IMR-90 (cell line): ENCODE measurements around the gene BPIFB2. TPM values are rescaled to one million over a fixed set of nuclear protein-coding genes. Genes with fewer than 3 reads are reported as not detected.

ENCODE experiments used
- ATAC-seq: fragments of 200-7000 bp; cut with Tn5 transposase; 2 replicates; pipeline ENCODE4 v1.9.1; 2020; ENCODE audit warnings: low read depth, mild to moderate bottlenecking, moderate library complexity
- BruUV-seq: library from RNA; stranded (reverse); fragments of 400-500 nt; replicated peaks from 2 replicates; lab custom pipeline; 2021; lab: Mats Ljungman, UMichigan
- CTCF ChIA-PET: fragments of 300-600 bp; formaldehyde crosslinking; extraction: SDS; loops from one replicate; lab custom pipeline; 2021; ENCODE audit warnings: antibody characterized with exemption; lab: Yijun Ruan, JAX
- POLR2A ChIA-PET: fragments of 300-600 bp; sonication (Branson Sonifier 250); formaldehyde crosslinking; loops from one replicate; lab custom pipeline; 2022; ENCODE audit warnings: antibody characterized with exemption; ENCODE audit not compliant: unreplicated experiment; lab: Charles Lee
- DNase-seq: peaks from one replicate; pipeline ENCODE4 v3.0.0; 2013
- H2AFZ ChIP-seq: replicated peaks from 2 replicates; pipeline ENCODE3; 2013; ENCODE audit warnings: low read length, mild to moderate bottlenecking; ENCODE audit not compliant: poor library complexity
- H2AK5ac ChIP-seq: 2 replicates; pipeline ENCODE4 v1.6.1; 2013; ENCODE audit warnings: low read depth, low read length, inconsistent platforms
- H2AK9ac ChIP-seq: replicated peaks from 2 replicates; pipeline ENCODE3; 2013; ENCODE audit warnings: mild to moderate bottlenecking, low read depth, low read length, moderate library complexity; ENCODE audit not compliant: poor library complexity
- H2BK120ac ChIP-seq: 2 replicates; pipeline ENCODE4 v1.6.1; 2013; ENCODE audit warnings: low read depth, low read length, inconsistent platforms
- H2BK15ac ChIP-seq: 3 replicates; pipeline ENCODE4 v1.6.1; 2013; ENCODE audit warnings: low read depth, low read length, inconsistent platforms
- H2BK20ac ChIP-seq: 2 replicates; pipeline ENCODE4 v1.6.1; 2013; ENCODE audit warnings: low read depth, mild to moderate bottlenecking, inconsistent platforms, low read length, moderate library complexity
- H2BK5ac ChIP-seq: 2 replicates; pipeline ENCODE4 v1.6.1; 2013; ENCODE audit warnings: mild to moderate bottlenecking, low read depth, low read length, inconsistent platforms; ENCODE audit not compliant: poor library complexity, severe bottlenecking
- H3K14ac ChIP-seq: replicated peaks from 2 replicates; pipeline ENCODE4 v1.6.1; 2013; ENCODE audit warnings: low read depth, low read length, inconsistent platforms
- H3K18ac ChIP-seq: 2 replicates; pipeline ENCODE4 v1.6.1; 2013; ENCODE audit warnings: low read depth, low read length, control low read depth
- H3K23ac ChIP-seq: 2 replicates; pipeline ENCODE4 v1.6.1; 2013; ENCODE audit warnings: low read depth, low read length, inconsistent platforms
- H3K27ac ChIP-seq: 2 replicates; pipeline ENCODE4 v1.5.1; 2013; ENCODE audit warnings: mild to moderate bottlenecking, control low read depth, low read length; ENCODE audit not compliant: insufficient read depth
- H3K27me3 ChIP-seq: 2 replicates; pipeline ENCODE4 v1.6.1; 2013; ENCODE audit warnings: low read length; ENCODE audit not compliant: control insufficient read depth, insufficient read depth
- H3K36me3 ChIP-seq: 2 replicates; pipeline ENCODE4 v1.6.1; 2013; ENCODE audit warnings: low read length, mixed read lengths; ENCODE audit not compliant: control insufficient read depth, insufficient read depth
- H3K4ac ChIP-seq: 2 replicates; pipeline ENCODE4 v1.6.1; 2013; ENCODE audit warnings: low read depth, low read length, inconsistent platforms
- H3K4me1 ChIP-seq: 2 replicates; pipeline ENCODE4 v1.6.1; 2013; ENCODE audit warnings: low read length, mixed read lengths; ENCODE audit not compliant: control insufficient read depth, insufficient read depth
- H3K4me2 ChIP-seq: 2 replicates; pipeline ENCODE4 v1.6.1; 2013; ENCODE audit warnings: low read depth, mild to moderate bottlenecking, control low read depth, low read length, moderate library complexity
- H3K4me3 ChIP-seq: 2 replicates; pipeline ENCODE4 v1.5.1; 2013; ENCODE audit warnings: low read depth, mild to moderate bottlenecking, control low read depth, low read length, moderate library complexity; ENCODE audit not compliant: insufficient read depth
- H3K56ac ChIP-seq: 2 replicates; pipeline ENCODE4 v1.6.1; 2013; ENCODE audit warnings: low read length, inconsistent platforms; ENCODE audit not compliant: insufficient read depth; ENCODE audit errors: extremely low read depth
- H3K79me1 ChIP-seq, 2 experiments: 2 replicates each; pipeline ENCODE4 v1.6.1; 2013; ENCODE audit warnings: low read length in 2 of 2, inconsistent platforms in 1 of 2, low read depth in 1 of 2
- H3K9ac ChIP-seq: 2 replicates; pipeline ENCODE4 v1.6.1; 2013; ENCODE audit warnings: low read depth, low read length, control low read depth
- H3K9me1 ChIP-seq: 2 replicates; pipeline ENCODE4 v1.6.1; 2013; ENCODE audit warnings: low read length, inconsistent platforms; ENCODE audit not compliant: insufficient read depth
- H3K9me3 ChIP-seq: 2 replicates; pipeline ENCODE4 v1.6.1; 2013; ENCODE audit warnings: low read length; ENCODE audit not compliant: control insufficient read depth, insufficient read depth
- H4K20me1 ChIP-seq: 2 replicates; pipeline ENCODE4 v1.6.1; 2013; ENCODE audit warnings: low read length, inconsistent platforms; ENCODE audit not compliant: insufficient read depth
- H4K5ac ChIP-seq: 2 replicates; pipeline ENCODE4 v1.6.1; 2013; ENCODE audit warnings: mild to moderate bottlenecking, low read depth, low read length, control low read depth
- H4K8ac ChIP-seq, 2 experiments: 2 replicates each; pipeline ENCODE4 v1.6.1; 2013; ENCODE audit warnings: low read depth in 2 of 2, low read length in 2 of 2, control low read depth in 1 of 2, inconsistent platforms in 1 of 2
- H4K91ac ChIP-seq: 2 replicates; pipeline ENCODE4 v1.6.1; 2013; ENCODE audit warnings: low read depth, low read length, inconsistent platforms; ENCODE audit not compliant: insufficient read depth
- ELK1 ChIP-seq: fragments of 150-350 bp; IDR thresholded peaks from 2 replicates; pipeline ENCODE4 v1.6.1; 2016; ENCODE audit warnings: low read depth, mild to moderate bottlenecking, low read length, moderate library complexity, borderline replicate concordance
- NFE2L2 ChIP-seq: fragments of 150-350 bp; IDR thresholded peaks from 2 replicates; pipeline ENCODE4 v1.6.1; 2016; ENCODE audit warnings: low read depth, mild to moderate bottlenecking, low read length
- POLR2A ChIP-seq: IDR thresholded peaks from 2 replicates; pipeline ENCODE4 v1.6.1; 2012; ENCODE audit warnings: mild to moderate bottlenecking, low read depth, low read length
- RAD21 ChIP-seq: IDR thresholded peaks from 2 replicates; pipeline ENCODE4 v1.6.1; 2012; ENCODE audit warnings: low read length, improper control_type of control experiment
- RCOR1 ChIP-seq: IDR thresholded peaks from 2 replicates; pipeline ENCODE4 v1.6.1; 2012; ENCODE audit warnings: mild to moderate bottlenecking, low read length, improper control_type of control experiment; ENCODE audit not compliant: insufficient replicate concordance
- RFX5 ChIP-seq: IDR thresholded peaks from 2 replicates; pipeline ENCODE4 v1.8.0; 2012; ENCODE audit warnings: low read depth, mild to moderate bottlenecking, low read length, moderate library complexity
- WGBS, 2 experiments: methylation state at CpG; one replicate each; pipeline versions ENCODE4 v1.1.5 to v1.1.7; 2013; ENCODE audit warnings: missing lambda C conversion rate in 2 of 2; ENCODE audit not compliant: insufficient read length in 1 of 2; ENCODE audit errors: extremely low coverage in 2 of 2; 5-methylcytosine and 5-hydroxymethylcytosine counted together
- dilution Hi-C: fragments of 300-500 bp; cut with HindIII; formaldehyde crosslinking; loops from one replicate; pipeline ENCODE4 v1.14.3; 2018; ENCODE audit warnings: low sequenced_read_pairs; ENCODE audit not compliant: unreplicated experiment
- in situ Hi-C: fragments of 300-500 bp; cut with MboI; formaldehyde crosslinking; loops from 3 replicates; pipeline ENCODE4 v1.14.3; 2019; ENCODE audit warnings: low sequenced_read_pairs, inconsistent platforms, mixed read lengths
- intact Hi-C: fragments of 100-400 bp; cut with micrococcal nuclease; formaldehyde crosslinking; loops from 2 replicates; pipeline ENCODE4 v1.10.0; 2022
- polyA plus RNA-seq, 3 experiments: library from polyadenylated mRNA; depleted of rRNA; stranded (reverse); fragments of >200 nt; gene quantifications; 2 replicates each; pipeline ENCODE4 v1.2.3, GENCODE V29; 2012; ENCODE audit warnings: low replicate concordance in 1 of 3
- total RNA-seq: library from RNA; depleted of rRNA; stranded (reverse); fragments of >200 nt; gene quantifications from 2 replicates; pipeline ENCODE4 v1.2.3, GENCODE V29; 2012
- TF ChIP-seq, protein P1 (sequence below): fragments of 150-350 bp; IDR thresholded peaks from 2 replicates; pipeline ENCODE4 v1.6.1; 2017; ENCODE audit warnings: mild to moderate bottlenecking, antibody characterized with exemption, low read length, low read depth

BPIFB2 gene
- total and polyA plus RNA-seq, 2 of the 4 experiments (the other 2 are of a cell fraction) = not detected

DNA sequence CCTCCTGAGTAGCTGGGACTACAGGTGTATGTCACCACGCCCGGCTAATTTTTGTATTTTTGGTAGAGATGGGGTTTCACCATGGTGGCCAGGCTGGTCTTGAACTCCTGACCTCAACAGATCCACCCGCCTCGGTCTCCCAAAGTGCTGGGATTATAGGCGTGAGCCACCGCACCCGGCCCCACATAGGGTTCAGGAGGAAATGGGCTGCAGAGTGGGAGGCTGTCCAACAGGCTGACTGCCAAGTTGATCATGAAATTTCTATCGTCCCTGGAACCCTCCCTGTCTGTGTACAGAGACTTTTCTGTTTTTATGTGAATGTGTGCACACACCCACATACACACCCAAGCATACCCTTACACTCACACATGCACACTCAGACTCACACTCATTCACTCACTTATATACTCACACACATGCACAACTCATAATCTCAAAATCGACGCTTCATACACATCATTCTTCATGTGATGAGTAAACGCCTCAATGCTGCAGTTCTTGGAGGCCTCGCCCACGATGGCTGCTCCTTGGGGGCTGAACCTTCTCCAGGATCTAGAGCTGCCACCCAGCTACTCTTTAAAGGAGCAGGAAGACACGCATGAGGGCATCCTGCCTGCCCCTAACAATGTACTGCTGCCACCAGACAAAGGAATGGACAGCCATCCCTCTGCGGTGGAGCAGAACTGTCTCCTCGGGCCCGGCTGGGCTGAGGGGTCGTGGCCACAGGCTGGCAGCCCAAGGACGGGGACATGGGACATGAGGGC lies 38.8 kb upstream of the BPIFB2 start:
- Histone ChIP-seq H2BK120ac (no peak overlapping the region), H3K14ac (no peak overlapping the region), H4K91ac (no peak overlapping the region), H2AK9ac (no peak overlapping the region), H3K4ac (no peak overlapping the region), H2AK5ac (no peak overlapping the region), H3K36me3 (no peaks in the 10 kb centered on the region), H3K9me3 (no peaks in the 10 kb centered on the region), H4K5ac (no peak overlapping the region), H3K27ac (no peak overlapping the region), H3K4me1 (no peaks in the 10 kb centered on the region), H2BK15ac (no peak overlapping the region), H3K4me3 (no peak overlapping the region), H3K56ac (no peak overlapping the region), H4K20me1 (no peaks in the 10 kb centered on the region), H2BK20ac (no peak overlapping the region), H3K23ac (no peak overlapping the region), H3K4me2 (no peak overlapping the region), H3K79me1 (no peaks in the 10 kb centered on the region), H3K9ac (no peak overlapping the region), H3K27me3 (peaks cover 14% of the 10 kb centered on the region), H3K9me1 (no peaks in the 10 kb centered on the region), H3K18ac (no peak overlapping the region), H2AFZ (no peak overlapping the region), H4K8ac (no peak overlapping the region), H2BK5ac (no peak overlapping the region)
- BruUV-seq = no TSS peak
- CTCF ChIA-PET = no interaction called here
- TF ChIP-seq RCOR1 = no peak
- no peak for TF ChIP-seq POLR2A
- TF ChIP-seq NFE2L2 = no peak
- TF ChIP-seq RAD21 = no peak
- TF ChIP-seq, protein P1, sequence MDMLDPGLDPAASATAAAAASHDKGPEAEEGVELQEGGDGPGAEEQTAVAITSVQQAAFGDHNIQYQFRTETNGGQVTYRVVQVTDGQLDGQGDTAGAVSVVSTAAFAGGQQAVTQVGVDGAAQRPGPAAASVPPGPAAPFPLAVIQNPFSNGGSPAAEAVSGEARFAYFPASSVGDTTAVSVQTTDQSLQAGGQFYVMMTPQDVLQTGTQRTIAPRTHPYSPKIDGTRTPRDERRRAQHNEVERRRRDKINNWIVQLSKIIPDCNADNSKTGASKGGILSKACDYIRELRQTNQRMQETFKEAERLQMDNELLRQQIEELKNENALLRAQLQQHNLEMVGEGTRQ = no peak
- no peak for TF ChIP-seq RFX5
- no peak for TF ChIP-seq ELK1
- WGBS, 2 experiments = 8% methylated on average over 5 of the region's 19 CpGs; no CpG with 5 or more reads in 1 of the 2 experiments
- POLR2A ChIA-PET = no interaction called here
- ATAC-seq (no peak), DNase-seq (no peak)
- intact Hi-C loops (no loop called here), dilution Hi-C loops (no loop called here), in situ Hi-C loops (no loop called here)
